Measurements from ENCODE around the gene ANKDD1A.

ANKDD1A gene

DNA sequence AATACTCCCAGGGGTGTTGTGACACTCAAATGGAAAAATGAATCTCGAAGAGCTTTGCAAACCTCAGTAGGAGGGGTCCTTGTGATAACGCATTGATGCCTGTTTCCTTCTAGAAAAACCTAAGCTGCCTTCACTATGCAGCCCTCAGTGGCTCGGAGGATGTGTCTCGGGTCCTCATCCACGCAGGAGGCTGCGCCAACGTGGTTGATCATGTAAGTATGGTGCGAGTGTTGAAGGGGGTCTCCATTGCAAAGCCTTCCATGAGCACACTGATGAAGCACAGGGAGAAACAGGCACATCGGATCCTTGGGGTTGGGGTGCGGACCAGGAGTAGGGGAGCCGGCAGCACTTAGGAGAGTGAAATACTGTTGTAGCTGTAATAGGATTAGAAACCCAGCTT, 22.3 kb downstream of the ANKDD1A start:
- H3K36me3 ChIP-seq (ENCODE audit: control insufficient read depth in 2 of 2, insufficient read depth in 2 of 2, low read length in 2 of 2), result no peaks in the 10 kb centered on the region
- H3K9me3 ChIP-seq (ENCODE audit: control insufficient read depth in 2 of 2, low read length in 2 of 2), result no peaks in the 10 kb centered on the region
- no peak overlapping the region for H3K4me3 ChIP-seq (ENCODE audit: low read length in 2 of 2)
- no peaks in the 10 kb centered on the region for H3K27me3 ChIP-seq (ENCODE audit: control insufficient read depth in 2 of 2, insufficient read depth in 2 of 2, low read length in 2 of 2)
- H3K4me1 ChIP-seq (ENCODE audit: control insufficient read depth in 2 of 2, insufficient read depth in 2 of 2, low read length in 2 of 2), result no peaks in the 10 kb centered on the region
- H3K9ac ChIP-seq (ENCODE audit: low read depth in 1 of 2, low read length in 2 of 2), result no peak overlapping the region
- no peak overlapping the region for H3K27ac ChIP-seq (ENCODE audit: low read depth in 2 of 2, low read length in 2 of 2)

DNA sequence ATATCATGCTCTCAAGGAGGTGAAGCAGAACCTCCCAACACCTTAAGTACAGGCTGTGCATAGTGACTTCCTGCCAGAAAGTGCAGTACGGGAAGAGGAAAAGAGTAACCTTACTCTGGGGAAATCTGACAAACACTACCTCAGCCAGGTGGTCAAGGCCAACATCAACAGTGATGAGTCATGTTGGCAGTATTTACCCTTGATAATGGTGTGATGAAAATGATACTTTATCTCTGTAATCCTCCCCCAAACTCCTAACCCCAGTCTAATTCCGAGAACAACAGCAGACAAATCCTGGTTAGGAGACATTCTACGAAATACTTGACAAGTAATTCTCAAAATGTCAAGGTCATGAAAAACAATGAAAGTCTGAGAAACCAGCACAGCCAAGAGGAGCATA, 26.5 kb downstream of the ANKDD1A start:
- Histone ChIP-seq H3K9me3 (ENCODE audit: control insufficient read depth in 2 of 2, low read length in 2 of 2) (no peaks in the 10 kb centered on the region), H3K36me3 (ENCODE audit: control insufficient read depth in 2 of 2, insufficient read depth in 2 of 2, low read length in 2 of 2) (no peaks in the 10 kb centered on the region), H3K4me1 (ENCODE audit: control insufficient read depth in 2 of 2, insufficient read depth in 2 of 2, low read length in 2 of 2) (no peaks in the 10 kb centered on the region), H3K27me3 (ENCODE audit: control insufficient read depth in 2 of 2, insufficient read depth in 2 of 2, low read length in 2 of 2) (no peaks in the 10 kb centered on the region), H3K9ac (ENCODE audit: low read depth in 1 of 2, low read length in 2 of 2) (no peak overlapping the region), H3K27ac (ENCODE audit: low read depth in 2 of 2, low read length in 2 of 2) (no peak overlapping the region), H3K4me3 (ENCODE audit: low read length in 2 of 2) (no peak overlapping the region)

DNA sequence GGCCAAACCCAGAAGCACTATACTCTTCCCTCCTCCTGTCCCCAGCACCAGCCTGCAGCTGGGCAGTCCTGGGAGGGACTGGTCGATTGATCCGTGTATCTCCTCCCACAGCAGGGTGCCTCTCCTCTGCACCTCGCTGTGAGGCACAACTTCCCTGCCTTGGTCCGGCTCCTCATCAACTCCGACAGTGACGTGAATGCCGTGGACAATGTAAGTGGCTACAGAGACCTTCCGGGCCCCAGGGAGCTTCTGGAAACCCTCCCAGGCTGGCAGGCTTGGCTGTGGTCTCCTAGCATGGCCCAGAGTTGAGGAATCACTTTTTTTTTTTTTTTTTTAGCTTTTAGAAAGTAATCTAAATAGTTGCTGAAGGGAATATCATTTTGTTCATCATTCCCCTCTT, 30.7 kb downstream of the ANKDD1A start:
- H3K27ac ChIP-seq (ENCODE audit: low read depth in 2 of 2, low read length in 2 of 2), result no peak overlapping the region

DNA sequence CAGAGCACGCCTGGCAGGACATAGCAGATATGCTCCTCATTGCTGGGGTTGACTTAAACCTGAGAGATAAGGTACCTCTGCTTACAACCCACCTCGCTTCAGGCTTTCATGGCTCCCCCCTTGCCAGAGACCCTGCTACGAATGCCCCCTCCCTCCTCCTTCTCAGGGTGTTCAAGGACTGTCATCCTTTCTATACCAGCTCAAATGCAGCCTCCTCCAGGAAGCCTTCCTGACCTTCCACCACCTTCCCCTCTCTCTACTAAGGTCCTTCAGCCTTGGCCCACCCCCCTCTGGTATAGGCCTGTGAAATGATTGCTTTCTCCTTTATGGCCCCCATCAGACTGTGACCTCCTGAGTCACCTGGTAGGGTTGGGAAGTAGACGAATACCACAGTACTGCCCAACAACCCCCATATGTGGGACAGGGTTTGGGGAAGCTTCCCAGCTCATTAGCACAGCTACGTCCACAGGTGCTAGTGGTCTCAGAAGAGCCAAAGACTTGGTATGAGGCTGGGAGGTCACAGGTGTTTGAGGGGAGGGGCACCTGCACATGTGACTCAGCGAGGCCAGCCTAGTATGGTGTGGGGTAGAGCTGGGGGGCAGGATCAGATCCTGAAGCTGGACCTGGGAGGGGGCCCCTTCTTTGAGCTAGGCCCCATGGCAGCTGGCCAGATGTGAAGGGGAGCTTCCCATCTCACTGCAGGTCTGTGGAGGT, 32.0 kb downstream of the ANKDD1A start:
- Histone ChIP-seq H3K36me3 (ENCODE audit: control insufficient read depth in 2 of 2, insufficient read depth in 2 of 2, low read length in 2 of 2) (no peaks in the 10 kb centered on the region), H3K4me1 (ENCODE audit: control insufficient read depth in 2 of 2, insufficient read depth in 2 of 2, low read length in 2 of 2) (no peaks in the 10 kb centered on the region), H3K4me3 (ENCODE audit: low read length in 2 of 2) (no peak overlapping the region), H3K27me3 (ENCODE audit: control insufficient read depth in 2 of 2, insufficient read depth in 2 of 2, low read length in 2 of 2) (no peaks in the 10 kb centered on the region), H3K9me3 (ENCODE audit: control insufficient read depth in 2 of 2, low read length in 2 of 2) (no peaks in the 10 kb centered on the region), H3K9ac (ENCODE audit: low read depth in 1 of 2, low read length in 2 of 2) (no peak overlapping the region), H3K27ac (ENCODE audit: low read depth in 2 of 2, low read length in 2 of 2) (no peak overlapping the region)

More for the DNA sequence above, 30.7 kb downstream of the ANKDD1A start:
- Histone ChIP-seq H3K36me3 (ENCODE audit: control insufficient read depth in 2 of 2, insufficient read depth in 2 of 2, low read length in 2 of 2) (no peaks in the 10 kb centered on the region), H3K4me3 (ENCODE audit: low read length in 2 of 2) (no peak overlapping the region), H3K9me3 (ENCODE audit: control insufficient read depth in 2 of 2, low read length in 2 of 2) (no peaks in the 10 kb centered on the region), H3K9ac (ENCODE audit: low read depth in 1 of 2, low read length in 2 of 2) (no peak overlapping the region), H3K27me3 (ENCODE audit: control insufficient read depth in 2 of 2, insufficient read depth in 2 of 2, low read length in 2 of 2) (no peaks in the 10 kb centered on the region), H3K4me1 (ENCODE audit: control insufficient read depth in 2 of 2, insufficient read depth in 2 of 2, low read length in 2 of 2) (no peaks in the 10 kb centered on the region)

DNA sequence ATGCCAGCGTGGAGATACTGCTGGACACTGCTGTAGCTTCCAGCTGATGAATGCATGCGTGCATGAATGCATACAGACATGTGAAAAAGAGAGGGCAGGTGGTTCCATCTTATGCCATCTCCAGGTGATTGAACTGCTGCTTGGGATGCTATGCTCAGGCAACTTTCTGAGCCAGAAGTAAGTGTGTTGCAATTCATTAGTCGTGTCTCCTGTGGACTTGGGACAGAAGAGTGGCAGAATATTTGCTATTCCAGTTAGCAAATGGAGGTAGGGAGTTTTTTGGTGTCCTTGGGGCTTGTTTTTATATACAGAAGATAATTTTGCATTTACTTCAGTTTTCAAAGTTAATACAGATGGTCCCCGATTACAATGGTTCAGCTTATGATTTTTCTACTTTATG, 33.3 kb downstream of the ANKDD1A start:
- H3K4me3 ChIP-seq (ENCODE audit: low read length in 2 of 2), result no peak overlapping the region
- no peaks in the 10 kb centered on the region for H3K9me3 ChIP-seq (ENCODE audit: control insufficient read depth in 2 of 2, low read length in 2 of 2)
- H3K4me1 ChIP-seq (ENCODE audit: control insufficient read depth in 2 of 2, insufficient read depth in 2 of 2, low read length in 2 of 2), result no peaks in the 10 kb centered on the region
- no peaks in the 10 kb centered on the region for H3K27me3 ChIP-seq (ENCODE audit: control insufficient read depth in 2 of 2, insufficient read depth in 2 of 2, low read length in 2 of 2)
- no peaks in the 10 kb centered on the region for H3K36me3 ChIP-seq (ENCODE audit: control insufficient read depth in 2 of 2, insufficient read depth in 2 of 2, low read length in 2 of 2)
- H3K9ac ChIP-seq (ENCODE audit: low read depth in 1 of 2, low read length in 2 of 2), result no peak overlapping the region
- H3K27ac ChIP-seq (ENCODE audit: low read depth in 2 of 2, low read length in 2 of 2), result no peak overlapping the region

- Histone ChIP-seq H3K4me3 (ENCODE audit: low read length in 2 of 2) (no peak overlapping the region), H3K9ac (ENCODE audit: low read depth in 1 of 2, low read length in 2 of 2) (no peak overlapping the region), H3K9me3 (ENCODE audit: control insufficient read depth in 2 of 2, low read length in 2 of 2) (no peaks in the 10 kb centered on the region), H3K27me3 (ENCODE audit: control insufficient read depth in 2 of 2, insufficient read depth in 2 of 2, low read length in 2 of 2) (no peaks in the 10 kb centered on the region), H3K4me1 (ENCODE audit: control insufficient read depth in 2 of 2, insufficient read depth in 2 of 2, low read length in 2 of 2) (no peaks in the 10 kb centered on the region), H3K36me3 (ENCODE audit: control insufficient read depth in 2 of 2, insufficient read depth in 2 of 2, low read length in 2 of 2) (no peaks in the 10 kb centered on the region), H3K27ac (ENCODE audit: low read depth in 2 of 2, low read length in 2 of 2) (no peak overlapping the region)
Measured at GRCh38 chr15:64947211-64947610, 35.5 kb downstream of the ANKDD1A start.

DNA sequence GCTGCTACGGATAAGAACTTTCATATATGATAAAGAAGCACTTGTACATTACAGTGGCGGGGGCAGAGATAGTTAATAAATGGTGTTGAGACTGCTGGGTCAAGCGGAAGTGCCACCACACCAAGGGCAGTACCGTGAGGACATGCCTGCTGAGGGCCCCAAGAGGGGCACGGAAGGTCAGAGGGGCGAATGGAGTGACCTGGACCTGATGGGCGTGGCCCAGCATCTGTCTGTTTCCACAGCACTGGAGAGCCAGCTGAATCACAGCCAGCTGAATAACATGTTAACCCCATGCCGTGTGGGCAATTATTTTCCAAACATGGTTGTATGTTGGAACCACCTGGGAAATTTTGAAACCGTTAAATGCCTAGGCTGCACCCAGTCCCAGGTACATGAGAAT, 37.2 kb downstream of the ANKDD1A start:
- Histone ChIP-seq H3K4me3 (ENCODE audit: low read length in 2 of 2) (no peak overlapping the region), H3K27me3 (ENCODE audit: control insufficient read depth in 2 of 2, insufficient read depth in 2 of 2, low read length in 2 of 2) (no peaks in the 10 kb centered on the region)

GRCh38 chr15:64949383-64950186, 37.9 kb downstream of the ANKDD1A start:
- Histone ChIP-seq H3K36me3 (ENCODE audit: control insufficient read depth in 2 of 2, insufficient read depth in 2 of 2, low read length in 2 of 2) (no peaks in the 10 kb centered on the region), H3K9ac (ENCODE audit: low read depth in 1 of 2, low read length in 2 of 2) (no peak overlapping the region), H3K9me3 (ENCODE audit: control insufficient read depth in 2 of 2, low read length in 2 of 2) (no peaks in the 10 kb centered on the region), H3K27ac (ENCODE audit: low read depth in 2 of 2, low read length in 2 of 2) (no peak overlapping the region), H3K4me1 (ENCODE audit: control insufficient read depth in 2 of 2, insufficient read depth in 2 of 2, low read length in 2 of 2) (no peaks in the 10 kb centered on the region), H3K27me3 (ENCODE audit: control insufficient read depth in 2 of 2, insufficient read depth in 2 of 2, low read length in 2 of 2) (no peaks in the 10 kb centered on the region), H3K4me3 (ENCODE audit: low read length in 2 of 2) (no peak overlapping the region)

More for the DNA sequence above, 37.2 kb downstream of the ANKDD1A start:
- Histone ChIP-seq H3K9ac (ENCODE audit: low read depth in 1 of 2, low read length in 2 of 2) (no peak overlapping the region), H3K9me3 (ENCODE audit: control insufficient read depth in 2 of 2, low read length in 2 of 2) (no peaks in the 10 kb centered on the region), H3K36me3 (ENCODE audit: control insufficient read depth in 2 of 2, insufficient read depth in 2 of 2, low read length in 2 of 2) (no peaks in the 10 kb centered on the region), H3K4me1 (ENCODE audit: control insufficient read depth in 2 of 2, insufficient read depth in 2 of 2, low read length in 2 of 2) (no peaks in the 10 kb centered on the region), H3K27ac (ENCODE audit: low read depth in 2 of 2, low read length in 2 of 2) (no peak overlapping the region)

DNA sequence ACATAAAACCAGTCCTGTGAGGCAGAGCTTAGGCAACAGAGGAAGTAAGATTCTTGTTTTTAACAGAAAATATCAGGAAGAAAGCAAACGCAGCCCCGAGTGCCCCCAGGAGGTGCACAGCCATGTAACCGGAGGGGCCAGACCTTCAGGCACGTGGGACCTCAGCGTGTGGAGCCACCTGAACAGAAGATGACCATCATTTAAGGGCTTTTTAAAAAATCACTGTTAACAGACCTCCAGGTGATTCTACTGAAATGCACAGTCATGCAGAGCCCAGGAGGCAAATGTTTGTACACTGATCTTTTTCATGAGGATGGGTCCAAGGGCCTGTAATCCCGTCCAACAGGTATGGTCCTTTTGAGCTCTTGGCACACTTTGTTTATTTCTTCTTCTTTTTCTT, 39.2 kb downstream of the ANKDD1A start:
- H3K9me3 ChIP-seq (ENCODE audit: control insufficient read depth in 2 of 2, low read length in 2 of 2), result no peaks in the 10 kb centered on the region
- no peak overlapping the region for H3K27ac ChIP-seq (ENCODE audit: low read depth in 2 of 2, low read length in 2 of 2)
- no peaks in the 10 kb centered on the region for H3K27me3 ChIP-seq (ENCODE audit: control insufficient read depth in 2 of 2, insufficient read depth in 2 of 2, low read length in 2 of 2)
- H3K9ac ChIP-seq (ENCODE audit: low read depth in 1 of 2, low read length in 2 of 2), result no peak overlapping the region
- H3K36me3 ChIP-seq (ENCODE audit: control insufficient read depth in 2 of 2, insufficient read depth in 2 of 2, low read length in 2 of 2), result peaks cover 0 to 8% of the 10 kb centered on the region in 2 donors
- H3K4me3 ChIP-seq (ENCODE audit: low read length in 2 of 2), result no peak overlapping the region
- no peaks in the 10 kb centered on the region for H3K4me1 ChIP-seq (ENCODE audit: control insufficient read depth in 2 of 2, insufficient read depth in 2 of 2, low read length in 2 of 2)

- Histone ChIP-seq H3K27me3 (ENCODE audit: control insufficient read depth in 2 of 2, insufficient read depth in 2 of 2, low read length in 2 of 2) (no peaks in the 10 kb centered on the region), H3K9ac (ENCODE audit: low read depth in 1 of 2, low read length in 2 of 2) (no peak overlapping the region), H3K36me3 (ENCODE audit: control insufficient read depth in 2 of 2, insufficient read depth in 2 of 2, low read length in 2 of 2) (peaks cover 0 to 15% of the 10 kb centered on the region in 2 donors), H3K27ac (ENCODE audit: low read depth in 2 of 2, low read length in 2 of 2) (no peak overlapping the region), H3K4me3 (ENCODE audit: low read length in 2 of 2) (no peak overlapping the region), H3K9me3 (ENCODE audit: control insufficient read depth in 2 of 2, low read length in 2 of 2) (no peaks in the 10 kb centered on the region), H3K4me1 (ENCODE audit: control insufficient read depth in 2 of 2, insufficient read depth in 2 of 2, low read length in 2 of 2) (no peaks in the 10 kb centered on the region)
Measured at GRCh38 chr15:64951777-64952418, 40.2 kb downstream of the ANKDD1A start.
